Psoas muscle (tissue), 8 donors: ENCODE results near the gene CYSRT1. TPM values are rescaled to one million over a fixed set of nuclear protein-coding genes. Genes with fewer than 3 reads are reported as not detected.
A peak's percentile ranks its signal among the peaks of the same experiment; 100 is the strongest.

Experiments used
- ATAC-seq, 4 donors: fragments of 200-7000 bp; cut with Tn5 transposase; one replicate each; pipeline ENCODE4 v1.9.1; 2020; ENCODE audit warnings: moderate library complexity in 3 of 4, mild to moderate bottlenecking in 2 of 4
- DNase-seq, 2 donors: peaks; one replicate each; pipeline ENCODE4 v3.0.0-alpha.2; 2020
- H3K27ac ChIP-seq: fragments of 200-600 bp; one replicate; pipeline ENCODE4 v1.8.0; 2022
- H3K27me3 ChIP-seq, 3 donors: fragments of 200-600 bp in 1 of 3; one replicate each; pipeline versions ENCODE4 v1.6.1 to v1.8.0; 2013 to 2022; ENCODE audit warnings: low read length in 2 of 3, mild to moderate bottlenecking in 2 of 3, moderate library complexity in 1 of 3; ENCODE audit not compliant: insufficient read depth in 3 of 3
- H3K36me3 ChIP-seq, 2 donors: fragments of 200-600 bp in 1 of 2; one replicate each; pipeline versions ENCODE4 v1.6.1 to v1.8.0; 2013 to 2022; ENCODE audit warnings: low read depth in 1 of 2, mild to moderate bottlenecking in 1 of 2, moderate library complexity in 1 of 2; ENCODE audit not compliant: insufficient read depth in 1 of 2
- H3K4me1 ChIP-seq: fragments of 200-600 bp; one replicate; pipeline ENCODE4 v1.8.0; 2022
- H3K4me3 ChIP-seq: fragments of 200-600 bp; one replicate; pipeline ENCODE4 v1.8.0; 2022; ENCODE audit warnings: mild to moderate bottlenecking
- H3K9me3 ChIP-seq: fragments of 200-600 bp; one replicate; pipeline ENCODE4 v1.8.0; 2022
- CTCF ChIP-seq: fragments of 200-600 bp; IDR thresholded peaks from one replicate; pipeline ENCODE4 v1.8.0; 2022; ENCODE audit warnings: antibody characterized with exemption
- WGBS, 3 donors: extraction: QIAGEN DNeasy Blood & Tissue Kit; methylation state at CpG; one replicate each; pipeline versions ENCODE4 v1.1.6 to v1.1.7; 2013; 5-methylcytosine and 5-hydroxymethylcytosine counted together
- intact Hi-C, 2 donors: fragments of 100-400 bp; cut with DNase I; formaldehyde crosslinking; loops; one replicate each; pipeline versions ENCODE4 v1.11.0 to v1.14.2; 2022
- polyA plus RNA-seq, 3 donors: library from polyadenylated mRNA; stranded (reverse); fragments of 200-250 nt; gene quantifications; one replicate each; pipeline ENCODE4 v1.2.3, GENCODE V29; 2013
- total RNA-seq, 4 donors: library from RNA; stranded (reverse); fragmentation: NEBNext Ultra II Directional in 2 of 4; extraction: Animal tissue kit (Norgen Biotek cat#: 25700) in 2 of 4; gene quantifications; one replicate each; pipeline versions ENCODE4 v1.2.1 to v1.2.4, GENCODE V29; 2021 to 2023
- donor health status: healthy with polysubstance abuse.
- donor health status: DM: no; HTN: no; CAD: no; lungs with moderate emphysema.
- donor health status: Bipolar disorder and iron deficiency.
- donor health status: healthy.
- donor health status: DM: yes; HTN: yes; CAD: no.
- donor health status: DM: no; HTN: no; CAD: no.
- donor health status: DM: no; HTN: no; CAD: no.
- donor health status: DM: yes; HTN: yes; CAD: no.

CYSRT1 gene
- total and polyA plus RNA-seq, 7 donors = 0.08 to 1.1 (median 0.25) TPM; not detected in 1

GRCh38 chr9:137272241-137273094, 47.5 kb downstream of the CYSRT1 start:
- H3K9me3 ChIP-seq = no peaks in the 10 kb centered on the region
- H3K4me1 ChIP-seq = peaks cover 38% of the 10 kb centered on the region
- DNase-seq (peak; percentile 11 to 51), ATAC-seq (no peak)
- 89 to 93% (median 91%) methylated on average over 37 to 39 of the region's 39 CpGs for whole genome bisulfite sequencing, 3 donors
- peaks cover 0 to 10% (median 4%) of the 10 kb centered on the region in 3 donors for H3K27me3 ChIP-seq
- no peak overlapping the region for H3K4me3 ChIP-seq
- H3K36me3 ChIP-seq = peaks cover 2 to 40% of the 10 kb centered on the region in 2 donors
- no peak overlapping the region for H3K27ac ChIP-seq
- intact Hi-C loops = no loop called here
- TF ChIP-seq CTCF = no peak

GRCh38 chr9:137273095-137273490, 48.1 kb downstream of the CYSRT1 start:
- 76 to 91% (median 86%) methylated on average over 13 of the region's 13 CpGs for WGBS, 3 donors
- no peak for TF ChIP-seq CTCF
- Histone ChIP-seq H3K27me3 (peaks cover 0 to 10% (median 5%) of the 10 kb centered on the region in 3 donors), H3K4me3 (no peak overlapping the region), H3K4me1 (peaks cover 33% of the 10 kb centered on the region), H3K9me3 (no peaks in the 10 kb centered on the region), H3K36me3 (peaks cover 2 to 35% of the 10 kb centered on the region in 2 donors), H3K27ac (no peak overlapping the region)
- DNase-seq (no peak), ATAC-seq (no peak)
- intact Hi-C loops = no loop called here

- Histone ChIP-seq H3K4me1 (peaks cover 31% of the 10 kb centered on the region), H3K36me3 (peaks cover 2 to 35% of the 10 kb centered on the region in 2 donors), H3K27ac (no peak overlapping the region), H3K4me3 (no peak overlapping the region), H3K9me3 (no peaks in the 10 kb centered on the region), H3K27me3 (peaks cover 0 to 15% (median 9%) of the 10 kb centered on the region in 3 donors)
- TF ChIP-seq CTCF = no peak
- DNase-seq (peak in 1 of 2 donors; percentile 11), ATAC-seq (no peak)
- 51 to 63% (median 61%) methylated on average over 15 of the region's 15 CpGs for WGBS, 3 donors
- intact Hi-C loops = no loop called here
Observed at GRCh38 chr9:137273611-137274320, 48.8 kb downstream of the CYSRT1 start.

GRCh38 chr9:137275203-137275587, 50.2 kb downstream of the CYSRT1 start:
- 78 to 90% (median 82%) methylated on average over 10 of the region's 10 CpGs for WGBS, 3 donors
- no peak for TF ChIP-seq CTCF

More at GRCh38 chr9:137275203-137275587, 50.2 kb downstream of the CYSRT1 start:
- intact Hi-C loops = no loop called here
- no peak overlapping the region for H3K4me3 ChIP-seq
- peaks cover 0 to 29% (median 13%) of the 10 kb centered on the region in 3 donors for H3K27me3 ChIP-seq
- ATAC-seq (no peak), DNase-seq (no peak)
- H3K27ac ChIP-seq = no peak overlapping the region
- H3K4me1 ChIP-seq = peaks cover 19% of the 10 kb centered on the region
- H3K36me3 ChIP-seq = peaks cover 2 to 28% of the 10 kb centered on the region in 2 donors
- no peaks in the 10 kb centered on the region for H3K9me3 ChIP-seq

Other genes with a start within 250 kb of the CYSRT1 start
Only the 30 nearest of the 32 such genes appear.
- 10 to 100 TPM in 3 of 4 donors, 1 to 10 TPM in 1; 9.4 to 15.6 (median 12.4) TPM for gene PAXX, start 232.8 kb upstream of the CYSRT1 start, total RNA-seq
- 10 to 100 TPM; 16.5 to 39.2 (median 25.2) TPM for gene PAXX, start 232.8 kb upstream of the CYSRT1 start, polyA plus RNA-seq
- gene CLIC3, start 228.6 kb upstream of the CYSRT1 start, total RNA-seq = under 1 TPM in 3 of 4 donors, not detected in 1; 0.38 to 0.90 (median 0.54) TPM
- gene CLIC3, start 228.6 kb upstream of the CYSRT1 start, polyA plus RNA-seq = under 1 TPM; 0.55 to 0.94 (median 0.79) TPM
- 10 to 100 TPM; 12.2 to 23.5 (median 18.3) TPM for gene ABCA2, start 196.9 kb upstream of the CYSRT1 start, total RNA-seq
- 10 to 100 TPM in 1 of 3 donors, 1 to 10 TPM in 2; 6.9 to 11.1 (median 8.5) TPM for gene ABCA2, start 196.9 kb upstream of the CYSRT1 start, polyA plus RNA-seq
- gene FUT7, start 193.1 kb upstream of the CYSRT1 start, total RNA-seq = under 1 TPM in 1 of 4 donors, not detected in 3; 0.08 TPM
- gene FUT7, start 193.1 kb upstream of the CYSRT1 start, polyA plus RNA-seq = under 1 TPM in 2 of 3 donors, not detected in 1; 0.01 to 0.06 TPM
- gene NPDC1, start 179.0 kb upstream of the CYSRT1 start, total RNA-seq = 10 to 100 TPM; 17.3 to 32.1 (median 22.6) TPM
- gene NPDC1, start 179.0 kb upstream of the CYSRT1 start, polyA plus RNA-seq = 10 to 100 TPM; 14.8 to 23.2 (median 17.6) TPM
- 1 to 10 TPM in 2 of 4 donors, under 1 TPM in 2; 0.59 to 1.4 (median 0.95) TPM for gene ENTPD2, start 171.1 kb upstream of the CYSRT1 start, total RNA-seq
- under 1 TPM; 0.17 to 0.29 (median 0.28) TPM for gene ENTPD2, start 171.1 kb upstream of the CYSRT1 start, polyA plus RNA-seq
- gene SAPCD2, start 154.6 kb upstream of the CYSRT1 start, total RNA-seq = under 1 TPM; 0.10 to 0.15 (median 0.12) TPM
- gene SAPCD2, start 154.6 kb upstream of the CYSRT1 start, polyA plus RNA-seq = under 1 TPM in 2 of 3 donors, not detected in 1; 0.18 to 0.22 TPM
- 1 to 10 TPM; 1.8 to 4.5 (median 3.0) TPM for gene UAP1L1, start 147.7 kb upstream of the CYSRT1 start, total RNA-seq
- 1 to 10 TPM; 1.5 to 2.4 (median 1.7) TPM for gene UAP1L1, start 147.7 kb upstream of the CYSRT1 start, polyA plus RNA-seq
- gene MAN1B1, start 138.2 kb upstream of the CYSRT1 start, total RNA-seq = 10 to 100 TPM; 13.5 to 18.1 (median 14.4) TPM
- gene MAN1B1, start 138.2 kb upstream of the CYSRT1 start, polyA plus RNA-seq = 10 to 100 TPM; 13.1 to 24.4 (median 21.8) TPM
- 10 to 100 TPM; 43.2 to 75.3 (median 67.5) TPM for gene DPP7, start 110.4 kb upstream of the CYSRT1 start, total RNA-seq
- 10 to 100 TPM; 34.8 to 67.7 (median 61.3) TPM for gene DPP7, start 110.4 kb upstream of the CYSRT1 start, polyA plus RNA-seq
- not detected for gene GRIN1, start 86.0 kb upstream of the CYSRT1 start, total RNA-seq
- under 1 TPM in 1 of 3 donors, not detected in 2; 0.06 TPM for gene GRIN1, start 86.0 kb upstream of the CYSRT1 start, polyA plus RNA-seq
- gene LRRC26, start 55.1 kb upstream of the CYSRT1 start, total RNA-seq = not detected
- gene LRRC26, start 55.1 kb upstream of the CYSRT1 start, polyA plus RNA-seq = not detected
- not detected for gene TMEM210, start 53.1 kb upstream of the CYSRT1 start, total RNA-seq
- not detected for gene TMEM210, start 53.1 kb upstream of the CYSRT1 start, polyA plus RNA-seq
- gene ANAPC2, start 36.6 kb upstream of the CYSRT1 start, total RNA-seq = 10 to 100 TPM; 20.5 to 32.1 (median 24.3) TPM
- 10 to 100 TPM; 13.0 to 22.6 (median 21.6) TPM for gene ANAPC2, start 36.6 kb upstream of the CYSRT1 start, polyA plus RNA-seq
- gene SSNA1, start 36.5 kb upstream of the CYSRT1 start, total RNA-seq = 10 to 100 TPM; 51.5 to 65.4 (median 54.4) TPM
- gene SSNA1, start 36.5 kb upstream of the CYSRT1 start, polyA plus RNA-seq = 100 to 1,000 TPM; 101 to 176 (median 142) TPM
- gene TPRN, start 24.4 kb upstream of the CYSRT1 start, total RNA-seq = 10 to 100 TPM in 2 of 4 donors, 1 to 10 TPM in 2; 8.0 to 11.3 (median 9.8) TPM
- gene TPRN, start 24.4 kb upstream of the CYSRT1 start, polyA plus RNA-seq = 10 to 100 TPM in 1 of 3 donors, 1 to 10 TPM in 2; 3.6 to 11.1 (median 6.7) TPM
- gene TMEM203, start 19.5 kb upstream of the CYSRT1 start, total RNA-seq = 10 to 100 TPM; 31.2 to 40.1 (median 36.0) TPM
- 10 to 100 TPM; 30.6 to 71.6 (median 47.7) TPM for gene TMEM203, start 19.5 kb upstream of the CYSRT1 start, polyA plus RNA-seq
- gene NDOR1, start 19.5 kb upstream of the CYSRT1 start, total RNA-seq = 1 to 10 TPM; 2.2 to 4.4 (median 3.7) TPM
- gene NDOR1, start 19.5 kb upstream of the CYSRT1 start, polyA plus RNA-seq = 1 to 10 TPM; 1.5 to 6.3 (median 6.2) TPM
- 10 to 100 TPM in 1 of 4 donors, 1 to 10 TPM in 3; 4.8 to 12.8 (median 8.1) TPM for gene RNF208, start 2.9 kb upstream of the CYSRT1 start, total RNA-seq
- gene RNF208, start 2.9 kb upstream of the CYSRT1 start, polyA plus RNA-seq = 1 to 10 TPM; 5.9 to 6.4 (median 6.1) TPM
- not detected for gene RNF224, start 2.3 kb downstream of the CYSRT1 start, total RNA-seq
- under 1 TPM in 1 of 3 donors, not detected in 2; 0.01 TPM for gene RNF224, start 2.3 kb downstream of the CYSRT1 start, polyA plus RNA-seq
- gene SLC34A3, start 5.7 kb downstream of the CYSRT1 start, total RNA-seq = not detected
- gene SLC34A3, start 5.7 kb downstream of the CYSRT1 start, polyA plus RNA-seq = not detected
- gene TUBB4B, start 16.1 kb downstream of the CYSRT1 start, total RNA-seq = 100 to 1,000 TPM; 111 to 273 (median 230) TPM
- 100 to 1,000 TPM; 350 to 838 (median 389) TPM for gene TUBB4B, start 16.1 kb downstream of the CYSRT1 start, polyA plus RNA-seq
- gene STPG3, start 26.1 kb downstream of the CYSRT1 start, total RNA-seq = not detected
- gene STPG3, start 26.1 kb downstream of the CYSRT1 start, polyA plus RNA-seq = under 1 TPM in 1 of 3 donors, not detected in 2; 0.08 TPM
- gene NELFB, start 30.2 kb downstream of the CYSRT1 start, total RNA-seq = 10 to 100 TPM; 39.1 to 53.7 (median 42.8) TPM
- 10 to 100 TPM; 43.2 to 74.3 (median 58.5) TPM for gene NELFB, start 30.2 kb downstream of the CYSRT1 start, polyA plus RNA-seq
- gene TOR4A, start 52.6 kb downstream of the CYSRT1 start, total RNA-seq = 1 to 10 TPM; 1.7 to 2.3 (median 2.1) TPM
- gene TOR4A, start 52.6 kb downstream of the CYSRT1 start, polyA plus RNA-seq = 1 to 10 TPM in 2 of 3 donors, under 1 TPM in 1; 0.77 to 2.3 (median 1.1) TPM
- gene NRARP, start 77.1 kb downstream of the CYSRT1 start, total RNA-seq = 1 to 10 TPM; 3.5 to 7.5 (median 5.3) TPM
- gene NRARP, start 77.1 kb downstream of the CYSRT1 start, polyA plus RNA-seq = 1 to 10 TPM in 1 of 3 donors, under 1 TPM in 2; 0.73 to 1.4 (median 0.91) TPM
- gene EXD3, start 198.0 kb downstream of the CYSRT1 start, total RNA-seq = 10 to 100 TPM in 2 of 4 donors, 1 to 10 TPM in 2; 6.7 to 11.2 (median 9.7) TPM
- gene EXD3, start 198.0 kb downstream of the CYSRT1 start, polyA plus RNA-seq = 1 to 10 TPM; 5.7 to 9.9 (median 7.2) TPM
- gene NOXA1, start 198.2 kb downstream of the CYSRT1 start, total RNA-seq = 1 to 10 TPM in 3 of 4 donors, under 1 TPM in 1; 0.62 to 5.1 (median 2.5) TPM
- 1 to 10 TPM in 1 of 3 donors, under 1 TPM in 2; 0.43 to 1.0 (median 0.83) TPM for gene NOXA1, start 198.2 kb downstream of the CYSRT1 start, polyA plus RNA-seq
- gene ENTPD8, start 216.2 kb downstream of the CYSRT1 start, total RNA-seq = not detected
- under 1 TPM in 1 of 3 donors, not detected in 2; 0.01 TPM for gene ENTPD8, start 216.2 kb downstream of the CYSRT1 start, polyA plus RNA-seq
- gene NSMF, start 234.2 kb downstream of the CYSRT1 start, total RNA-seq = 10 to 100 TPM in 1 of 4 donors, 1 to 10 TPM in 3; 4.8 to 11.2 (median 6.4) TPM
- 10 to 100 TPM in 1 of 3 donors, 1 to 10 TPM in 2; 4.9 to 11.0 (median 5.7) TPM for gene NSMF, start 234.2 kb downstream of the CYSRT1 start, polyA plus RNA-seq